ENCODE data around the gene SLC34A2.

GRCh38 chr4:25697516-25697915 lies 41.9 kb downstream of the SLC34A2 start:
- TF ChIP-seq EZH2phosphoT487 (IDR thresholded peaks at IDR 0.05; ENCODE audit: unreplicated experiment) (no peak), ZNF331 (CRISPR knock-in tag; IDR thresholded peaks at IDR 0.05; ENCODE audit: low read depth) (no peak), JUNB (IDR thresholded peaks at IDR 0.05; ENCODE audit: unreplicated experiment) (no peak)
- TF ChIP-seq, protein P1, sequence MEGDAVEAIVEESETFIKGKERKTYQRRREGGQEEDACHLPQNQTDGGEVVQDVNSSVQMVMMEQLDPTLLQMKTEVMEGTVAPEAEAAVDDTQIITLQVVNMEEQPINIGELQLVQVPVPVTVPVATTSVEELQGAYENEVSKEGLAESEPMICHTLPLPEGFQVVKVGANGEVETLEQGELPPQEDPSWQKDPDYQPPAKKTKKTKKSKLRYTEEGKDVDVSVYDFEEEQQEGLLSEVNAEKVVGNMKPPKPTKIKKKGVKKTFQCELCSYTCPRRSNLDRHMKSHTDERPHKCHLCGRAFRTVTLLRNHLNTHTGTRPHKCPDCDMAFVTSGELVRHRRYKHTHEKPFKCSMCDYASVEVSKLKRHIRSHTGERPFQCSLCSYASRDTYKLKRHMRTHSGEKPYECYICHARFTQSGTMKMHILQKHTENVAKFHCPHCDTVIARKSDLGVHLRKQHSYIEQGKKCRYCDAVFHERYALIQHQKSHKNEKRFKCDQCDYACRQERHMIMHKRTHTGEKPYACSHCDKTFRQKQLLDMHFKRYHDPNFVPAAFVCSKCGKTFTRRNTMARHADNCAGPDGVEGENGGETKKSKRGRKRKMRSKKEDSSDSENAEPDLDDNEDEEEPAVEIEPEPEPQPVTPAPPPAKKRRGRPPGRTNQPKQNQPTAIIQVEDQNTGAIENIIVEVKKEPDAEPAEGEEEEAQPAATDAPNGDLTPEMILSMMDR (conservative IDR thresholded peaks at IDR 0.05; ENCODE audit: low read depth in 2 of 2), result no peak

All from GM23338 (cell line).